Thoracic aorta (tissue), 2 donors: ENCODE data around the gene MED4. TPM values are rescaled to one million over a fixed set of nuclear protein-coding genes. Genes with fewer than 3 reads are reported as not detected.
A peak's percentile ranks its signal among the peaks of the same experiment; 100 is the strongest.

Experiments
- ATAC-seq: fragments of 150-250 bp; one replicate; pipeline ENCODE4 v1.8.0; 2017; ENCODE audit warnings: low read depth; ENCODE audit not compliant: insufficient number of reproducible peaks, low FRiP score
- DNase-seq: peaks from one replicate; pipeline ENCODE4 v3.0.0-alpha.2; 2020; ENCODE audit warnings: low spot score
- H3K27ac ChIP-seq, 2 donors: fragments of 200-600 bp; sonication (generic); 1 replicate in 1 of 2; 2 replicates in 1 of 2; pipeline ENCODE4 v1.5.1; 2016; ENCODE audit warnings: mild to moderate bottlenecking in 2 of 2, moderate library complexity in 2 of 2
- H3K27me3 ChIP-seq: fragments of 200-600 bp; sonication (generic); replicated peaks from 2 replicates; pipeline ENCODE4 v1.6.0; 2016; ENCODE audit warnings: mild to moderate bottlenecking; ENCODE audit not compliant: insufficient read depth
- H3K36me3 ChIP-seq: fragments of 200-600 bp; sonication (generic); one replicate; pipeline ENCODE4 v1.5.1; 2016
- H3K4me1 ChIP-seq, 2 donors: fragments of 200-600 bp; sonication (generic); 1 replicate in 1 of 2; 2 replicates in 1 of 2; pipeline versions ENCODE4 v1.5.1 to v1.6.0; 2016; ENCODE audit warnings: low read depth in 2 of 2, mild to moderate bottlenecking in 1 of 2; ENCODE audit not compliant: control insufficient read depth in 1 of 2
- H3K4me3 ChIP-seq: fragments of 200-600 bp; sonication (generic); 2 replicates; pipeline ENCODE4 v1.5.1; 2016; ENCODE audit warnings: mild to moderate bottlenecking
- H3K9me3 ChIP-seq: fragments of 200-600 bp; sonication (generic); 2 replicates; pipeline ENCODE4 v1.5.1; 2016
- total RNA-seq, 2 donors: library from RNA; depleted of rRNA; stranded (reverse); fragments of >200 nt; gene quantifications; one replicate each; pipeline versions ENCODE4 v1.1.0 to v1.2.3, GENCODE V29; 2016
- TF ChIP-seq, protein P1 (sequence below): fragments of 200-600 bp; sonication (generic); IDR thresholded peaks from one replicate; pipeline ENCODE4 v1.5.1; 2019; ENCODE audit warnings: antibody characterized with exemption

MED4 gene
- total RNA-seq, 2 donors from 2014 or later: 13.3 to 35.0 TPM

DNA sequence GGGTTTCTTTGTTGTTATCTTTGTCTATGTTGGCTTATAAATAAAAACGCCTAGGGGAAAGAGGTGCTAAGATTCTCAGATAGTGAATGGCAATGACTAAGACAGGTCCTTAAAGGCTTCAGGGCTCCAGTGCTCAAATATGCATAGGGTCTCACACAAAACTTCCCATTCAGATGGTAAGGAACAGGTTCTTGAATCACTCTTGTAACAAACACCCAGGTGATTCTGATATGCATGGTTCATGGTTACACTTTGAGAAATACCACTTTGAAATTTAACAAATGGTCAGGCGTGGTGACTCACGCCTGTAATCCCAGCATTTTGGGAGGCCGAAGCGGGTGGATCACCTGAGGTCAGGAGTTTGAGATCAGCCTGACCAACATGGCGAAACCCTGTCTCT is 40.3 kb downstream of the MED4 start:
- no peak for DNase-seq
- TF ChIP-seq, protein P1, sequence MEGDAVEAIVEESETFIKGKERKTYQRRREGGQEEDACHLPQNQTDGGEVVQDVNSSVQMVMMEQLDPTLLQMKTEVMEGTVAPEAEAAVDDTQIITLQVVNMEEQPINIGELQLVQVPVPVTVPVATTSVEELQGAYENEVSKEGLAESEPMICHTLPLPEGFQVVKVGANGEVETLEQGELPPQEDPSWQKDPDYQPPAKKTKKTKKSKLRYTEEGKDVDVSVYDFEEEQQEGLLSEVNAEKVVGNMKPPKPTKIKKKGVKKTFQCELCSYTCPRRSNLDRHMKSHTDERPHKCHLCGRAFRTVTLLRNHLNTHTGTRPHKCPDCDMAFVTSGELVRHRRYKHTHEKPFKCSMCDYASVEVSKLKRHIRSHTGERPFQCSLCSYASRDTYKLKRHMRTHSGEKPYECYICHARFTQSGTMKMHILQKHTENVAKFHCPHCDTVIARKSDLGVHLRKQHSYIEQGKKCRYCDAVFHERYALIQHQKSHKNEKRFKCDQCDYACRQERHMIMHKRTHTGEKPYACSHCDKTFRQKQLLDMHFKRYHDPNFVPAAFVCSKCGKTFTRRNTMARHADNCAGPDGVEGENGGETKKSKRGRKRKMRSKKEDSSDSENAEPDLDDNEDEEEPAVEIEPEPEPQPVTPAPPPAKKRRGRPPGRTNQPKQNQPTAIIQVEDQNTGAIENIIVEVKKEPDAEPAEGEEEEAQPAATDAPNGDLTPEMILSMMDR: no peak

DNA sequence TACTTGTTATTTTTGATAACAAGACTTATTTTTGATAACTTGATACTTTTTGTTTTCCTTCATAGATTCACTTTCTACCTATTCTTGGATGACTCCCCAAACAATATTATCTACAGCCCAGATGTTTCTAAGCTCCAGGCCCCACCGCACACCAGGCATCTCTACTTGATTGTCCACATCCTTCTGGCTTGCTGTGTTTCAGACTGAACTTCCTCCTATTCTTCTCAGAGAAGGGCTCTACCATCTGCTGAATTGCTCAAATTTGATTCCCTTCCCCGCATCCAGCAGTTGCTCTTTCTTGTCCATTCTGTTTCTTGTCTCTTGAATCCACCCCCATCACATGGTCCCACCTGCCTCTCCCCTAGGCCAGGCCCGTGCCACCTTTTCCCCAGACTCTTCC is 44.4 kb downstream of the MED4 start:
- H3K27ac ChIP-seq: no peak overlapping the region
- ATAC-seq (no peak), DNase-seq (no peak)
- H3K36me3 ChIP-seq: no peaks in the 10 kb centered on the region
- no peaks in the 10 kb centered on the region for H3K4me1 ChIP-seq
- H3K9me3 ChIP-seq: no peaks in the 10 kb centered on the region
- no peak overlapping the region for H3K4me3 ChIP-seq
- TF ChIP-seq, protein P1: no peak
- H3K27me3 ChIP-seq: no peaks in the 10 kb centered on the region

More for the DNA sequence above, 40.3 kb downstream of the MED4 start:
- Histone ChIP-seq H3K9me3 (no peaks in the 10 kb centered on the region), H3K36me3 (no peaks in the 10 kb centered on the region), H3K27ac (no peak overlapping the region), H3K4me3 (no peak overlapping the region), H3K27me3 (no peaks in the 10 kb centered on the region), H3K4me1 (no peaks in the 10 kb centered on the region)
- ATAC-seq: no peak

DNA sequence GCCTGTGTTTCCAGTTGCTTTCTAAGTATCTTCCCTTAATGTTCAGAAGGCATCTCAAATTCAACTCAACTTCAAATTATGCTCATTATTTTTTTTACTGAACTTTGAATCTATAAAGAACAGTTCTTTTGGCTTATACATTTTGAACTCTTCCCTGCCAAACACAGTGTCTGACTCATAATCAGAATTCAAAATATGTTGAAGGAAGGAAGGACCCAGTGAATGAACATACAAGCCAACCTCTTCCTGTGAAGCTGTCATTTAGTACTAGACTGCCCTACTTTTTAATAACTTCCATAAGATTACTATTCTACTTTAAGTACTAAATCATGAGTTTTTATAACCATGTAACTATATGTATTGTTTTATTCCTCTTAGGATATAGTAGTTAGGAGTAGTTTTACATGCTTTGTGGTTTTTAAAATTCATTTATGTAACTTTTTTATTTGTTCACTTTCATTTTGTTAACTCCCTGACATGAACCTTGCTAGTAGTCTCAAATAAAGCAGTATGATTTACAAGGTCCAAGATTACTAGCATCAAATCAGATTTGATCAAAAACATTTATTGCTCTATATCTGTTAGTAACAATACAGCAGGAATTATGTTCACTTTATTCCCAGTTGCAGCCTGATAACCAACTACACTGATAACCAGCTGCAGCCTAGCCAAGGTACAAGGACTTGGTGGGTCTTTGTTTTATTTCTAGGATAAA is 51.0 kb downstream of the MED4 start:
- Histone ChIP-seq H3K4me3 (no peak overlapping the region), H3K27me3 (no peaks in the 10 kb centered on the region), H3K9me3 (no peaks in the 10 kb centered on the region), H3K36me3 (no peaks in the 10 kb centered on the region), H3K27ac (peak overlapping the region in 1 of 2 donors; percentile 34), H3K4me1 (peaks cover 1 to 6% of the 10 kb centered on the region in 2 donors)
- TF ChIP-seq, protein P1: no peak
- ATAC-seq: no peak
- no peak for DNase-seq

DNA sequence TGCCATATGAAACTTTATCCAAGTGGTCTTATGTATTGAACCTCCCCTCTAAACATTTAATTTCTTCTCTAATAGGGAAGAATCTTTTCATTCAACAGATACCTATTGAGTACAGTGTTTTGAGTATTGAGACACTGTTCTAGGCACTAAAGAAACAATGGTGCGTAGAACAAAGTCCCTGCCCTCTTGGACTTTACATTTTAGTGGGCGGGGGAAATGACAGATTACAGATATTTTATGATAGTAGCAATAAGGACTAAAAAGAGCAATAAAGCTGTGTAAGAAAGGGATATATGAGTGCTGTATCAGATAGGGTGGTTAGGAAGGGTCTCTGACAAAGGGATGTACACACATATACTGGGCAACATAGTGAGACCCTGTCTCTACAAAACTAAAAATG is 52.0 kb downstream of the MED4 start:
- DNase-seq: no peak
- no peak for ATAC-seq
- H3K27ac ChIP-seq: peak overlapping the region in 1 of 2 donors; percentile 34
- H3K36me3 ChIP-seq: no peaks in the 10 kb centered on the region
- no peaks in the 10 kb centered on the region for H3K9me3 ChIP-seq
- H3K4me1 ChIP-seq: peaks cover 6 to 10% of the 10 kb centered on the region in 2 donors
- TF ChIP-seq, protein P1: no peak
- no peaks in the 10 kb centered on the region for H3K27me3 ChIP-seq
- H3K4me3 ChIP-seq: no peak overlapping the region

DNA sequence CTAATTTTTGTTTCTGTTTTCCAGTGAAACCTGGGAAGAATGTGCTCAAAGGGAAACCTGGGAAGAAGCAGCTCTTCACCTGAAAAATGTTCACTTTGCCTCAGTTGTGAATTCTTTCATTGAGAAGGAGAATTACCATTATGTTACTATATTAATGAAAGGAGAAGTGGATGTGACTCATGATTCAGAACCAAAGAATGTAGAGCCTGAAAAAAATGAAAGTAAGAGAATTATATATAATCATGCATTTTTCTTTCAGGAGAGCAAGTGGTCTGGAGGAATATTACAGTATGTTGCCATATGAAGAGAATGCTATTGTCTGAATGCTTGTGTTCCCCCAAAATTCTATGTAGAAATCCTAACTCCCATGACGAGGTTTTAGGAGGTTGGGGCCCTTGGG is 54.0 kb downstream of the MED4 start:
- TF ChIP-seq, protein P1: no peak
- H3K9me3 ChIP-seq: no peaks in the 10 kb centered on the region
- no peaks in the 10 kb centered on the region for H3K36me3 ChIP-seq
- no peak for DNase-seq
- no peak overlapping the region for H3K27ac ChIP-seq
- H3K4me3 ChIP-seq: no peak overlapping the region
- no peak for ATAC-seq
- no peaks in the 10 kb centered on the region for H3K27me3 ChIP-seq
- peaks cover 11 to 20% of the 10 kb centered on the region in 2 donors for H3K4me1 ChIP-seq
